Activated T-helper 2 cell treated with anti-CD3 and anti-CD28 coated beads, Interferon-gamma antibody, Interleukin-2, Interleukin-4, amounts not matched to agents 10 μg/mL and 5 μg/mL and 100 μg/mL, durations not matched to agents 14 hours and 24 hours and 36 hours (primary cell): Measurements from ENCODE around the gene PAGR1. TPM values are rescaled to one million over a fixed set of nuclear protein-coding genes. Genes with fewer than 3 reads are reported as not detected.
A peak's percentile ranks its signal among the peaks of the same experiment; 100 is the strongest.
"Not testable (repeated sequence)": the region's sequence is repeated elsewhere in the genome, so short reads cannot be mapped to it uniquely, and the experiment has no call there.

Experiments
- DNase-seq: peaks from one replicate; pipeline ENCODE4 v3.0.0; 2021; ENCODE audit warnings: low spot score
- H3K27ac Mint-ChIP-seq: one replicate; pipeline ENCODE4 v1.8.0; 2021; ENCODE audit warnings: mixed read lengths
- H3K27me3 Mint-ChIP-seq: one replicate; pipeline ENCODE4 v1.8.0; 2021; ENCODE audit warnings: low read depth, mixed read lengths
- H3K36me3 Mint-ChIP-seq: one replicate; pipeline ENCODE4 v1.8.0; 2021; ENCODE audit warnings: low read depth, mixed read lengths
- H3K4me1 Mint-ChIP-seq: one replicate; pipeline ENCODE4 v1.8.0; 2021; ENCODE audit warnings: low read depth, mixed read lengths
- H3K4me3 Mint-ChIP-seq: one replicate; pipeline ENCODE4 v1.8.0; 2021; ENCODE audit warnings: low read depth, mild to moderate bottlenecking, moderate library complexity, mixed read lengths
- H3K9me3 Mint-ChIP-seq: one replicate; pipeline ENCODE4 v1.8.0; 2021; ENCODE audit warnings: mixed read lengths
- intact Hi-C: fragments of 100-400 bp; cut with micrococcal nuclease; formaldehyde crosslinking; loops from one replicate; pipeline ENCODE4 v1.15.1; 2023
- total RNA-seq: library from RNA; stranded (reverse); gene quantifications from 2 replicates; pipeline ENCODE4 v1.2.3, GENCODE V29; 2022

The PAGR1 gene
- total RNA-seq, 1 donor from 2014 or later = 29.5 TPM

DNA sequence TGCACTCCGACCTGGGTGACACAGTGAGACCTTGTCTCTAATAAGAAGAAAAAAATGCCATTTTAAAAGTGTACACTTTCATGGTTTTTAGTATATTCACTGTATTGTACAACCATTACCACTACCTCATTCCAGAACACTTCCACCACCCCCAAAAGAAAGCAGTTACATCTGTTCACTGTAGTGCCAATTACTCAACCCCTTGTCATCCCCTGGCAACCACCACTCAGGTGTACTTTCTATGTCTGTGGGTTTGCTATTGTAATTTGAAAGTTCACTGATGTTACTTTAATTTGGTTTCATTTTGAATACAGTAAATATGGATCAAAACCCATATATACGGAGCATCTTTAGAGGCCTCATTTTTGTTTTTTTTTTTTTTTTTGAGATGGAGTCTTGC lies 31.8 kb upstream of the PAGR1 start:
- peaks cover 6% of the 10 kb centered on the region for H3K27me3 Mint-ChIP-seq
- DNase-seq = no peak
- no peak overlapping the region for H3K4me3 Mint-ChIP-seq
- intact Hi-C loops = no loop called here
- H3K4me1 Mint-ChIP-seq = peaks cover 29% of the 10 kb centered on the region
- H3K36me3 Mint-ChIP-seq = no peaks in the 10 kb centered on the region
- H3K9me3 Mint-ChIP-seq = no peaks in the 10 kb centered on the region
- H3K27ac Mint-ChIP-seq = no peak overlapping the region

DNA sequence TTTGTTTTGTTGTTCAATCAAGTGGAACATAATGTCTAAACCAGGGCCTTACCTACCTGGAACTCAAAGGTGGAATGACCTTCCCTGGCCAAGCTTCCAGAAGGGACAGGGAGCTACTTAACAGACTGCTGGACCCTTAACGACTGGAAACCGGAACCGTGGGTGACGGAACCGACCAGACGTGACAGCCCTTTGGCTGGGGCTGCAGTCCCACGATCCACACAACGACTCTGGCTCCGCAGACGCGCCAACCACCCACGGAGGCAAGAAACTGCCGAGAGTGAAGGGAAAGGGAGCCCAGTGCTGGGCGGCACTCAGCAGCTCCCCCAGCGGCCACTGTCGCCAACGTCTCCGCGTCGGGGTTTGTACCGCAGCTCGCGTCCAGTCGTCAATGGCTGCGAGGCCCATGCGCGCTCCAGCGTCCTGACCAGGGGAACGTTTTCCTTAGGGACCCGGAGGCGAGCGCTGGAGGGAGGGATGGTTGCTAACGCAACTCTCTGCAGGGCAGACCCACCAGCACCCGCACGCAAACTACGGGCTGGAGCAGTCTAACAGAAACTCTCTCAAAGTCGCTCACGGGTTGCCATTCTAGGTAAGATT lies 31.0 kb upstream of the PAGR1 start:
- peaks cover 31% of the 10 kb centered on the region for H3K4me1 Mint-ChIP-seq
- H3K4me3 Mint-ChIP-seq = peak overlapping the region; percentile 57
- no peaks in the 10 kb centered on the region for H3K27me3 Mint-ChIP-seq
- no peak overlapping the region for H3K27ac Mint-ChIP-seq
- DNase-seq = peak; percentile 67
- H3K36me3 Mint-ChIP-seq = no peaks in the 10 kb centered on the region
- intact Hi-C loops = no loop called here
- H3K9me3 Mint-ChIP-seq = no peaks in the 10 kb centered on the region

DNA sequence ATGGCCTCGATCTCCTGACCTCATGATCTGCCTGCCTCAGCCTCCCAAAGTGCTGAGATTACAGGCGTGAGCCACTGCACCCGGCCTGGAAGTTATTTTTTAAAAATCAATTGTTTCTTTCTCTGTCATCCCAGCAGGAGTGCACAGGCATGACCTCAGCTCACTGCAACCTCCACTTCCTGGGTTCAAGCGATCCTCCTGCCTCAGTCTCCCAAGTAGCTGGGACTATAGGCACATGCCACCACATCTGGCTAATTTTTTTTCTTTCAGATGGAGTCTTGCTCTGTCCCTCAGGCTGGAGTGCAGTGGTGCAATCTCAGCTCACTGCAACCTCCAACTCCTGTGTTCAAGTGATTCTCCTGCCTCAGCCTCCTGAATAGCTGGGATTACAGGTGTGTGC lies 28.8 kb upstream of the PAGR1 start:
- H3K4me3 Mint-ChIP-seq, H3K9me3 Mint-ChIP-seq, intact Hi-C loops, DNase-seq, H3K27me3 Mint-ChIP-seq, H3K27ac Mint-ChIP-seq: not testable (repeated sequence)
- H3K36me3 Mint-ChIP-seq = peaks cover 17% of the 10 kb centered on the region
- H3K4me1 Mint-ChIP-seq = peaks cover 39% of the 10 kb centered on the region

DNA sequence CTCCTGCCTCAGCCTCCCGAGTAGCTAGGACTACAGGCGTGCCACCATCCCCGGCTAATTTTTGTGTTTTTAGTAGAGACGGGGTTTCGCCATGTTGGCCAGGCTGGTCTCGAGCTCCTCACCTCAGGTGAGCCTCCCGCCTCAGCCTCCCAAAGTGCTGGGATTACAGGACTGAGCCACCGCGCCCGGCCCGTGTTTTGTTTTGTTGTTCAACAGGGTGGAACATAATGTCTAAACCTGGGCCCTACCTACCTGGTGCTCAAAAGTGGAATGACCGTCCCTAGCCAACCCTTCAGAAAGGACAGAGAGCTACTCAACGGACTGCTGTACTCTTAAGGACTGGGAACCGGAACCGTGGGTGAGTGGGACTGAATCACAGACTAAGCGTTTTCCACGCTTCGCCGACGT lies 26.2 kb upstream of the PAGR1 start:
- intact Hi-C loops = loop anchor here (1.0 to 2.0 kb wide), 5 partner anchors 16 to 89 kb away; partner anchors contain the start of genes C16orf54 and PAGR1
- Mint-ChIP-seq H3K27me3 (no peaks in the 10 kb centered on the region), H3K4me3 (peak overlapping the region; percentile 98), H3K36me3 (peaks cover 37% of the 10 kb centered on the region), H3K27ac (peak overlapping the region; percentile 93), H3K9me3 (no peaks in the 10 kb centered on the region), H3K4me1 (peaks cover 48% of the 10 kb centered on the region)
- no peak for DNase-seq

DNA sequence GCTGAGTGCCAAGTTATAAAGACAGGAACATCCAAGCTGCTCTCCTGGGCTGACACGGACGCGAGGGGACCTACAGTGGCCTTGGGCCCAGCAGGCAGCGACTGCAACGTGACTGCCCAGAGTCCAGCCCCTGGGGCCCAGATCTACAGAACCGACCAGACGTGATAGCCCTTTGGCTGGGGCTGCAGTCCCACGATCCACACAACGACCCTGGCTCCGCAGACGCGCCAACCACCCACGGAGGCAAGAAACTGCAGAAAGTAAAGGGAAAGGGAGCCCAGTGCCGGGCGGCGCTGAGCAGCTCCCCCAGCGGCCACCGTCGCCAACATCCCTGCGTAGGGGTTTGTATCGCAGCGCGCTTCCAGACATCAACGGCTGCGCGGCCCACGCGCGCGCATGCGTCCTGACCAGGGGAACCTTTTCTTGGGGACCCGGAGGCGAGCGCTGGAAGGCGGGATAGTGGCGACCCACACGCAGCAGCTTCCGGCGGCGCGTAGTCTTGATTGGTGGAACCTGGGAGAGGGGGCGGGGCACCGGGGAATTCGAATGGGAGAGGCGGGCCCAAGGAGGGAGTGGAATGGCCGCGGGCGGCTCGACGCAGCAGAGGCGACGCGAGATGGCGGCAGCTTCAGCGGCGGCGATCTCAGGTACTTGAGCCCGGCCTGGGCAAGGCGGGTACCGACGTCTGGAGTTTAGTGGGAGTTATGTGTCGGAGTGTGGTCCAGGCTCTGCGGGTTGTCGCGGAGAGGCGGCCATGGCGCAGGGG lies 25.6 kb upstream of the PAGR1 start, which contains the start of gene KIF22:
TSS of gene KIF22 (plus strand) at position 569 of the 766 bp plus-strand sequence. CDS start at position 578, 9 bp downstream.
- no peaks in the 10 kb centered on the region for H3K27me3 Mint-ChIP-seq
- peaks cover 43% of the 10 kb centered on the region for H3K36me3 Mint-ChIP-seq
- H3K4me3 Mint-ChIP-seq = peak within 1 kb of the TSS; percentile 98
- no peaks in the 10 kb centered on the region for H3K9me3 Mint-ChIP-seq
- peak; percentile 100 for DNase-seq
- H3K27ac Mint-ChIP-seq = peak within 1 kb of the TSS; percentile 93
- peaks cover 46% of the 10 kb centered on the region for H3K4me1 Mint-ChIP-seq
- intact Hi-C loops = loop anchor here (1.0 to 2.0 kb wide), 5 partner anchors 15 to 90 kb away; partner anchors contain the start of genes C16orf54 and PAGR1

DNA sequence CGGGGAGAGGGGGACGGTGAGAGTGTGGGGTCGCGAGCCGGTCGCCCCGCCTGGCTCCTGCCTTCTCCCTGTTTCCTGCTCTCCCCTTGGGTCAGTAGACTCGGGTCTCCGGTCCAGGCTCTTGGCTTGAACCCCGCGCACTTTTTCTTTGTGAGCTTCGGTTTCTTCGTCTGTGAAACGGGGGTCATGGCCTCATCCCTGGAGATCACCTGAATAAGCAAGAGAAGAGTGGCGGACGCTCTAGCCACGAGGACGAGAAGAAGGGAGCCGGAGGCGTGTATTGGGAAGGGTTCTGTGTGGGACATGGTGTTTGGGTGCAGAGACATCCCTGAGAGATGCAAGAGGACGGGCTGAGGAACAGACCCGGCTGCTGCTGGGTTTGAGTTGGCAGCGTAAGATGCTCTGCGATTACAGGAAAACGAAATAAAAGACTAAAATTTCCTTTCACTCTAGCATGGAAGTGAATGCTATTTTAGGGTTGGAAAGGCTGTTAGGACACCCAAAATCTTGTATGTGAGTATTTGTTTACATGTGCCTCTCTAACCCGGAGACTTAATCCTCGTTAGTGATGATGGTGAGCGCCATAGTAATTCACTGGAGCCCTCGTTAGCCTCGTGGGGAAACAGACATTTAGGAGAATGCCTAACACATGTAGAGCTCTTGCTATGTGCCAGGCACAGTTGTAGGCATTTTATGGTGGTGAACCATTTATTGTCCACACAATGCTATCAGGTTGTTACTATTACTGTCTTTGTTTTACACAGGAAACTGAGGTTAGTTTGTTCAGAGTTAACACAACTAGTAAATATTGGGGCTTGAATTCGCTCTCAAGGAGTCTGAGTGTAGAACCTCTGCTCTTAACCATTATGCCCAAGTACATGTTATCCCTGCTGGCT lies 24.8 kb upstream of the PAGR1 start:
- H3K9me3 Mint-ChIP-seq = no peaks in the 10 kb centered on the region
- peaks cover 49% of the 10 kb centered on the region for H3K36me3 Mint-ChIP-seq
- peak overlapping the region; percentile 98 for H3K4me3 Mint-ChIP-seq
- peak overlapping the region; percentile 93 for H3K27ac Mint-ChIP-seq
- no peak for DNase-seq
- H3K4me1 Mint-ChIP-seq = peaks cover 42% of the 10 kb centered on the region
- intact Hi-C loops = loop anchor here (1.0 to 2.0 kb wide), 5 partner anchors 14 to 91 kb away; partner anchors contain the start of genes C16orf54 and PAGR1
- no peaks in the 10 kb centered on the region for H3K27me3 Mint-ChIP-seq

DNA sequence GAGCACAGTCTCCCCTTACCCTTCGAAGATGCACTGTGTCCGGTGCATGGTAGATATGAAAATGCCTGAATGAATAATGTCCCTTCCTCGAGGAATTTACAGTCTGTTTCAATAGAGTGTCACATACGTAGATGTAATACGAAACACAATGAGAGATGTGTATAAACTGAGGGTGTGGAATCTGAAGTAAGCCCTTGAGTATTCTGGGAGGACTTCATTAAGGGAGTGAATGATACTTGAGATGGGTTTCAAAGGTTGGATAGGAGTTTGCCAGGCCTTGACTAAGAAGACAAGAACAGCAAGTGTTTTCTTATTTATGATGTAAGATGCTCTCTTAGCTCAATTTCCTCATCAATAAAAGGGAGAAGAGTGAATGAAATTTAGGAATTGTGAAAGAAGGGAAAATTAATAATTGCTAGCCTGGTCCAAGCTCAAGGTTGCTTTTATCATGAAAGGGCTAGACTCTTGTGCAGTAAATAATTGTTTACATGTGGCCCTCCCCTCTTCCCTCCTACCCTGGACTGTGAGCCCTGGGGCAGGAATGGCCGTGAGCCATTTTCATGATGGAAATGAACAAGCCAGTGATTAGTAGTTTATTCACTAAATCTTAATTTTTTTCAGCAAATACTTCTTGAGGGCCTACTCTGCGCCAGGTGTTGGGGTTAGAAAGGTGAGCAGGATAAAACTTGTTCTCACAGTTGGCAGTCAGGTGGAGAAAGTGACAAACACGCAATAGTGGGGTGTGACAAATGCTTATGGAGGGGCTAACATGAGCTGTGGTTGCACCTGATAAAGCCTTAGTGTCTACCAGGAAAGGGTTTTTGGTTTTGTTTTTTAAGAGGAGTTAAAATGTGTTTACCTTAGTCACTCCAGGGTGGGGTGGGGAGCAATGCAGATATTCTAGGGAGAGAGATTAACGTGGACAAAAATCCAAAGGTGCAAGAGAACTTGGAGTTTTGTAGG lies 23.8 kb upstream of the PAGR1 start:
- peak overlapping the region; percentile 98 for H3K4me3 Mint-ChIP-seq
- intact Hi-C loops = loop anchor here (2.0 kb wide), 1 partner anchor 47 kb away; the partner anchor contains the start of gene C16orf54
- DNase-seq = no peak
- peak overlapping the region; percentile 93 for H3K27ac Mint-ChIP-seq
- no peaks in the 10 kb centered on the region for H3K27me3 Mint-ChIP-seq
- H3K4me1 Mint-ChIP-seq = peaks cover 44% of the 10 kb centered on the region
- peaks cover 59% of the 10 kb centered on the region for H3K36me3 Mint-ChIP-seq
- no peaks in the 10 kb centered on the region for H3K9me3 Mint-ChIP-seq

DNA sequence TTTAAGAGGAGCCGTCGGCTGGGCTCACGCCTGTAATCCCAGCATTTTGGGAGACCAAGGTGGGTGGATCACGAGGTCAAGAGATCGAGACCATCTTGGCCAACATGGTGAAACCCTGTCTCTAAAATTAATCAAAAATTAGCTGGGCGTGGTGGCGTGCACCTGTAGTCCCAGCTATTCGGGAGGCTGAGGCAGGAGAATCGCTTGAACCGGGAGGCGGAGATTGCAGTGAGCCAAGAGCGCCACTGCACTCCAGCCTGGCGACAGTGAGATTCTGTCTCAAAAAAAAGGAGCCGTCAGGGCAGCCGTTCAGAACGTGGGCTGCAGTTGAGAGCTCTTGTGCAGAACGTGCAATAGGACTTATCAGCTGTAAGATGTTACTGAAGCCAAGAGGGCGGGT lies 22.8 kb upstream of the PAGR1 start:
- H3K27me3 Mint-ChIP-seq, H3K9me3 Mint-ChIP-seq, intact Hi-C loops, DNase-seq: not testable (repeated sequence)
- H3K27ac Mint-ChIP-seq = peak overlapping the region; percentile 56
- H3K4me1 Mint-ChIP-seq = peaks cover 37% of the 10 kb centered on the region
- peak overlapping the region; percentile 98 for H3K4me3 Mint-ChIP-seq
- peaks cover 67% of the 10 kb centered on the region for H3K36me3 Mint-ChIP-seq

DNA sequence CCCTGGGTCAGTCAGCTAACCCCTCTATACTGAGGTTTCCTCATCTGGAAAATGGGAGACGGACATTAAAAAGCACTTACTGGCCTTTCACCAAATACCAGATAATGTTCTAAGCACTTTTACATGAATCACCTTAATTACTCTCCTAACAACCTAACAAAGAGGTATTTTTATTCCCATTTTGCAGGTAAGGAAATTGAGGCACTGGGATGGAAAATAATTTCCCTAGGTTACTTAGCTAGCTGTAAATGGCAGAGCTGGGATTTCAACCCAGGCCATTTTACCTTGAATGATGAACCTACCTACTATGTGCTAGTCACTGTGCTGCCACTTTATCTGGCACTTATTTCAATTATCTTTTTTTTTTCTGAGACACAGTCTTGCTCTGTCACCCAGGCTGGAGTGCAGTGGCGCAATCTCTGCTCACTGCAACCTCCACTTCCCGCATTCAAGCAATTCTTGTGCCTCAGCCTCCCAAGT lies 21.7 kb upstream of the PAGR1 start:
- H3K27ac Mint-ChIP-seq = no peak overlapping the region
- H3K4me1 Mint-ChIP-seq = peaks cover 35% of the 10 kb centered on the region
- H3K27me3 Mint-ChIP-seq = no peaks in the 10 kb centered on the region
- intact Hi-C loops = no loop called here
- H3K9me3 Mint-ChIP-seq = no peaks in the 10 kb centered on the region
- H3K4me3 Mint-ChIP-seq = no peak overlapping the region
- DNase-seq = no peak
- peaks cover 78% of the 10 kb centered on the region for H3K36me3 Mint-ChIP-seq

DNA sequence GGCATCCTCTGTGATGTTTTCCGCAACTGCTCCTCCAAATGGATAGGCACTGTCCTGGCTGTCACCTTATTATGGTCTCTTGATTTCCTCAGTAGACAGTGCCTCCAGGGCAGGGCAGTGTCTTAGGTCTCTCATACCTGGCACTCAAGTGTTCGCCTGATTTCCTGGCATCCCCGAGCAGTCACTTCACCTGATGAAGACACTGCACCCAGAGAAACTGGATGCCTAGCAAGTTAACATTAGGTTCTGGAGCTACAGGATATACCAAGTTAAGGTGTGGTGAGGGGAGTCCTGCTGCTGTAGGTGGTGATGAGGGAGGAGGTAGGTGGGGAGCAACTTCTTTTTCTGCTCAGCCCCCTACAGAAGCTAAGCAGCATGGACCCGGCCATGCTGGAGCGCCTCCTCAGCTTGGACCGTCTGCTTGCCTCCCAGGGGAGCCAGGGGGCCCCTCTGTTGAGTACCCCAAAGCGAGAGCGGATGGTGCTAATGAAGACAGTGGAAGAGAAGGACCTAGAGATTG lies 13.5 kb upstream of the PAGR1 start:
- H3K36me3 Mint-ChIP-seq = peaks cover 71% of the 10 kb centered on the region
- intact Hi-C loops = loop anchor here (10.0 kb wide), 1 partner anchor 572 kb away; the partner anchor contains the start of genes MYL11 and TBC1D10B
- DNase-seq = no peak
- peaks cover 17% of the 10 kb centered on the region for H3K4me1 Mint-ChIP-seq
- no peaks in the 10 kb centered on the region for H3K9me3 Mint-ChIP-seq
- peak overlapping the region; percentile 47 for H3K27ac Mint-ChIP-seq
- no peaks in the 10 kb centered on the region for H3K27me3 Mint-ChIP-seq
- peak overlapping the region; percentile 53 for H3K4me3 Mint-ChIP-seq

DNA sequence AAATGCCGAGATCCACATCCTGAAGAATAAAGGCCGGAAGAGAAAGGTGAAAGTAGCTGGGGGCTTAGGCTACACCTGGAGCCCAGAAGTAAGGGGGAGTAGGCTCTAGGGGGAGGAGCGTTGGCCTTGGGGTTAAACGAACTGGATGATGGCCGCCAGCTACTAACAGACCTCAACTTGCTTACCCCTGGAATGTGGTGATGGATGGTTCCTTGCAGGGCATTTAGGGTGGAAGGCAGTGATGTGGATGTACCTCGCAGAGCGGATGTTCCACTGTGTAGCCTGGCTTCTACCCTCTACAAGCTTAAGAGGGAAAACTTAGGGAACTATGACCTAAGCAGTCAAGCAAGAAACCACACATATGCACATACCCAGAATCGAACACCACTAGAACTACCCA lies 11.9 kb upstream of the PAGR1 start:
- no peak for DNase-seq
- H3K4me1 Mint-ChIP-seq = peaks cover 22% of the 10 kb centered on the region
- H3K27me3 Mint-ChIP-seq = no peaks in the 10 kb centered on the region
- H3K36me3 Mint-ChIP-seq = peaks cover 72% of the 10 kb centered on the region
- H3K9me3 Mint-ChIP-seq = no peaks in the 10 kb centered on the region
- intact Hi-C loops = loop anchor here (2.0 to 10.0 kb wide), 3 partner anchors 59 to 571 kb away; partner anchors contain the start of genes CDIPT, KCTD13, MYL11 and TBC1D10B
- peak overlapping the region; percentile 100 for H3K4me3 Mint-ChIP-seq
- H3K27ac Mint-ChIP-seq = peak overlapping the region; percentile 91
